ENCODE data around the gene SNX10. TPM values are rescaled to one million over a fixed set of nuclear protein-coding genes. Genes with fewer than 3 reads are reported as not detected.

SNX10 gene
- 0.53 and 1.4 TPM in 2 replicates for total RNA-seq

GRCh38 chr7:26291699-26292538 is at the start of gene SNX10:
Gene SNX10 (plus strand): TSS chr7:26291862. CDS start chr7:26346443, 54,581 bp downstream.

Other genes starting within 250 kb of the SNX10 start
- 21.3 and 30.5 TPM in 2 replicates for gene NFE2L3, start 139.7 kb upstream of the SNX10 start, total RNA-seq
- gene HNRNPA2B1, start 91.1 kb upstream of the SNX10 start, total RNA-seq, result 186 and 191 TPM in 2 replicates
- 86.8 and 110 TPM in 2 replicates for gene CBX3, start 90.1 kb upstream of the SNX10 start, total RNA-seq

Data from myometrial cell (primary cell).